GM18526 (cell line): Measurements from ENCODE around the gene CTNNA2.

ENCODE experiments used
- POLR2A ChIP-seq: IDR thresholded peaks from 3 replicates; pipeline ENCODE4 v1.6.1; 2011; ENCODE audit not compliant: insufficient read length; ENCODE audit errors: extremely low read depth

Gene CTNNA2

GRCh38 chr2:80078290-80079036 lies 565.6 kb downstream of the CTNNA2 start:
- TF ChIP-seq POLR2A = no peak

DNA sequence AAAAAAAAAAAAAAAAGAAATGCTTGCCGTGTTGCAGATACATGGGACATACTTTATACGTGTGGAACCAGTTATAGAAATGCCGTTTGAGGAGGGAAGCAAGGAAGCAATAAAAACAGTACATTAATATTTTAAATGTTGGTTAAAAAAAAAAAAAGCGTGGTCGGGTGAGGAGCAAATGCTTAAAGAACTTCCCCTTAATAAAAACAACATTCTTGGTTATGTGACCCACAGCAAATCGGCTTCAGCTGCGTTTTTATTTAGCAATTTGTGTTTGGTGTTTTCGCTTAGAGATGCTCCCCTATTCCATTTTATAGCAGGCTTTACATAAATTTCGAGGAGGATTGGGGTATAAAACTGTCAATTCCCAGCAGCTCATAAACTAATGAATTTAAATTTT lies 568.1 kb downstream of the CTNNA2 start:
- TF ChIP-seq POLR2A = no peak

DNA sequence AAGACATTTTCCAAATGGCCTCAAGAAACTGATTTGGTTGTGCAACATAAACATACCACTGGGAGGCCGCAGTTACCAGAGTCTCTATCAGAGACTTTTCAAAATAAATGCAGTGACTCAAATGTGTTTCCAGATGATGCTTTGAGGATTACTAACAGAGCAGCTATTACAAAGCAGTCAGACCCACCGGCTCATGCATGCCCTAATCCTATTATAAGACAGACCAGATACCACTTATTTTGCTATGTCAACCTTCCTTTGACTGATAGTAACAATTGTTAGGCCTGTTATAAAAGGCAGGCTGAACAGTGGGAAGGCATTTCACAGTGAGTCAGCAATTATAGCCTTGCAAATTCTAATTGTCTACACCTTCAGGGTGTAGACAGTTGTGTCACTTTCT lies 574.0 kb downstream of the CTNNA2 start:
- no peak for TF ChIP-seq POLR2A

DNA sequence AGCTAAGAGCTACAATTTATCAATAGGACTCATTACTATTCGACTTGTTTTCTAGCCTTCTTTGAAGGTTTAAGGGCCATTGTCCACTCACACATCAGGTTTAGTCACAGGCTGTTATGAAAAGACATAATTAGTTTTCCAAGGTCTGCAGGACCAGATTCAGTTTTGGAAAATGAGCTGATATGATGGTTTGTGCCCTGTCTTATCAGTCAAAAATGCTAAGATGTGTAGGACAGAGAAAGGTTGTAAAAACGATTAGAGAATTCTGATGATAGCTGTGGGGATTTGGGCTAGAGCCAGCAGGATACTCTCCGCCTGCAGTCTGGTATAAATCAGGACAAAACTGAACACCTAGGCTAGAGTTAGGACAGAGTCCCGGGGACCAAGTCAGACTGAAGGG lies 578.4 kb downstream of the CTNNA2 start:
- no peak for TF ChIP-seq POLR2A

DNA sequence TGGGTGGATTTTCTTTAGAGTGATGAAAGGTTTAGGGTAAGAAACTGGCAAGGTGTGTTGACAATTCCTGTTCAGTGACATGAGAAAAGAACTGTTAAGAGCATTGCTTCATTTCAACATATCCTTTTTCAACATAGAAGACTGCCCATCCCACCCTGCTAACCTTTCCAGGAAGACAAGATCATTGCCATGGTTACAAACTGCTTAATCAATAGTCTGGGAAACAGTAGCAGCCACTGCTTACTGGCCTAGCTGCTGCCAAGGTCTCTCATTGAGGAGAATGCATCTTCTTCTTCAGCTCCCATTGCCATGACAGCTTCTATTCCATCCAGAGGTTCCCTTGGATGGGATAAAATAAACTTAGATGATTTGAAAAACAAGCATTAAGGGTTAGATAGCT lies 579.6 kb downstream of the CTNNA2 start:
- no peak for TF ChIP-seq POLR2A

DNA sequence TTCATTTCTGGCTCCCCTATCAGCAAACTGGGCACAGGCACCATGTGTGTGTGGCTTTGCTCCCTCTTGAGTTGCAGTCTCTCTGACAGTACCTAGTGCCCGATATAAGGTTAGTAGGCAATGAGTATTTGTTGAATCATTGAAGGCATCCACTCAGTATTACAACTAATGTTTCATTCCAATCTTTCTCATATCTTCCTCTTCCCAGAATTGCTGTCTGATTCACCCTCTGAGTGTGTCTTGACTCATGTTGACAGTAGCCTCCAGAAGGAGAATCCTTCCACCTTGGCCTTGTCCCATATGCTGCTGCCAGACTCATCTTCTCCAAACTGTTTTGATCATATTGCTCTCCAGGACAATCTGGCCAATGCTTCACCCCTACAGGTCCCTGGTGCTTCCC lies 589.2 kb downstream of the CTNNA2 start:
- no peak for TF ChIP-seq POLR2A

GRCh38 chr2:80105015-80105640 lies 592.3 kb downstream of the CTNNA2 start:
- TF ChIP-seq POLR2A = no peak

DNA sequence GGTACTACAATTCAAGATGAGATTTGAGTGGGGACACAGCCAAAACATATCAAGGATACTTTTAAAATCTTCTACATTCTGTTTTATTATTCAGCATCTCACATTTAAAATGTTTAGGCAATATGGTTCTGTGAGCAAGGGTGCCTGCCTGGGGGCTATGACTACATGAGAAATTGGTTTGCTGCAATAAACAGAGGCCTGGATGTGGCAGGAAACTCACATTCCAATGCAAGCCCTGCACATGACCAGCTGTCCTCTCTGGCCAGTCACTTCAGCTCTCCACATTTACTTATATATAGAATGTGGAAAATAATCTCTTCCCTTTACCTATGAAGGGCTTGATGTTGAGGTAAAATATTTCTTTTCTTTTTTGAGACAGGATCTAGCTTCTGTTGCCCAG lies 598.3 kb downstream of the CTNNA2 start:
- no peak for TF ChIP-seq POLR2A

DNA sequence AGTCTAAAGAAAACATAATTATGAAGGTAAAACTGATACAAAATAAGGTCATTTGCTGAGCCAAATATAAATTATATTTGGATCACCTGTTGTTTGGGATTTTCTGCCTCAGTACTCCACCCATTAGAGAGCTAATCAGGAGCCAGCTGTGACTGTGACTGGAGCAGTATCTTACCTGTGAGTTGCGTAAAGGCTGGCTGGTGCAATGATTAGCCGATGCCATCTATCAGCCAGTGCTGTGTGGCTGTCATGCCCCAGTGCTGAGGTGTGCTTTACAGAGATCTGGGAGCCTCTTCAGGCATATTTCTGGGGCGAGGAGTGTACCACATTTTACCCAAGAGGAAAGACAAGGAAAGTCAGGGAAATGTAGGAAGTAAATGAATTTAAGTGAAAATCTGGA lies 599.9 kb downstream of the CTNNA2 start:
- TF ChIP-seq POLR2A = no peak

- no peak for TF ChIP-seq POLR2A
These were observed 600.5 kb downstream of the CTNNA2 start for GRCh38 chr2:80113399-80113798.

DNA sequence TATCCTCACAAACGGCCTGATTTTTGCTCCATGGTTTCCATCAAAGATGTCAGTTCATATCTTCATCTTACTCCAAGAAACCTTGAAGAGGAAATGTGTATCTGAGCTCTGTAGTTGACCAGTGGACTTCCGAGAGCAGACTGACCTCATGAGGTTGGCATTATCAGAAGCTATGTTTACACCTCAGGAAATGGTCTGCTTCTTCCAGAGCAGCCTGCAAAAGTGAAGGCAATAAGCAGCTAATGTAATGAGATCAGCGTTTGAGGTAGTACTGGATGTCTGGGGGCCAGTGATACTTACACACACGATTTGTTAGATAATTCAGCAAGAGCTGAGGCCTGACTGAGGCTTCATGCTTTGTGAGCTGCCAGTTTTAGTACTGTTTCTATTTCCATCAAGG lies 602.0 kb downstream of the CTNNA2 start:
- no peak for TF ChIP-seq POLR2A

GRCh38 chr2:80117401-80117800 lies 604.5 kb downstream of the CTNNA2 start:
- no peak for TF ChIP-seq POLR2A

GRCh38 chr2:80120866-80121265 lies 608.0 kb downstream of the CTNNA2 start:
- TF ChIP-seq POLR2A = no peak

- TF ChIP-seq POLR2A = no peak
These were observed 609.8 kb downstream of the CTNNA2 start for GRCh38 chr2:80122675-80123074.

DNA sequence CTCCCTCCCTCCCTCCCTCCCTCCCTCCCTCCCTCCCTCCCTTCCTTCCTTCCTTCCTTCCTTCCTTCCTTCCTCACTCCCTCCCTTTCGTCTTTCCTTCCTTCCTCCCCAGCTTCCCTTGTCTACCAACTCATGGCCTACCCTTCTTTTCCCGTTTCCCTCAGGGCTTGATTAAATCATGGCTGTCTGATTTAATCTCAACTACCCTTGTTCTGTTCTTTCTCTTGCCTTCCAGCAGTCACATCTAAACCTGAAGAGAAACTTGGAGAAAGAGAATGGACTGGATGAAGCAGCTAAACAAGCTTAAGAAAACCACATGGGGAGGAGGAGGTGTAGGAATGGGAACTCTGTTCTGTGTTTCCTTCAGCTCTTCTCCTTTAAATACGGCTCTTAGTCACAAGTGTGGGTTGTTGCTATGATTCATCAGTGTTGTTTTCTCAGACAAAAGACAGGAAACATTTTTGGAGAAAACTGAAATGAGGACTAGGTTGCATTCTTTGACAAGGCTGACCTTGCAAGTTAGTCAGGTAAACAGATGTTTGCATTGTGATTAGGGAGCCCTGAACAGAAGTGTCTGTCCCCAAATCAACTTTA lies 613.8 kb downstream of the CTNNA2 start:
- TF ChIP-seq POLR2A = no peak

DNA sequence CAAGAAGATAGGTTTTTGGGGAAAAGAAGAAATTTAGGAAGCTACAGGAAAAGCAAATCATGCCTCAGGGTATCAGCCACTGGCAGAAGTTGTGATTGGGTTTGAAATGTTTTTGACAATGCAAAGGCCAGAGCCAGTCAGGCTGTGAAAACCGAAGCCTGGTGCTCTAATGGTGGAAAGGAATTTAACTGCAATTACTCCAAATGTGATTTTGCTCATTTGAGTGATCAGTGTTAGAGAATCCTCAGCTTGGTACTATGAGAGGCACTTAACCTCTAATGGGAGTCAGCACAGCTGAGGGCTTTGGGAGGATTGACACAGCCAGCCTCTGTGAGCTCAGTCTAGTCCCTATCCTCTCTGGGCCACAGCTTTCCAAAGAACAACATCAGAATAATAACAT lies 615.2 kb downstream of the CTNNA2 start:
- no peak for TF ChIP-seq POLR2A
